ENCODE data around the gene RET.

RET gene

DNA sequence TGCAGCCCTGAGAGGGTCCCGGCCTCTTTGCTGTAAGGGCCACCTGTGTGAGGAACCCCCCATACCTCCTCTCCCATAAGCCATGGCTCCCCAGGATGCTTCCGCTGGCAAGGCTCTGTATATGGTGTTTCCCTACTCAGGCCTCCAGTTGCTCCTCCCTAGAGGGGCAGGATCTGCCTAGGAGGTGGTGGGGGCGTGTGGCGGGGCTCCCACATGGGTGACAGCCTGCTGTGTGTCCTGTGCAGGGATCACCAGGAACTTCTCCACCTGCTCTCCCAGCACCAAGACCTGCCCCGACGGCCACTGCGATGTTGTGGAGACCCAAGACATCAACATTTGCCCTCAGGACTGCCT, 35.7 kb downstream of the RET start:
- no peak for DNase-seq (ENCODE audit: low spot score)
- no peak overlapping the region for H3K27ac ChIP-seq
- TF ChIP-seq, protein P1, sequence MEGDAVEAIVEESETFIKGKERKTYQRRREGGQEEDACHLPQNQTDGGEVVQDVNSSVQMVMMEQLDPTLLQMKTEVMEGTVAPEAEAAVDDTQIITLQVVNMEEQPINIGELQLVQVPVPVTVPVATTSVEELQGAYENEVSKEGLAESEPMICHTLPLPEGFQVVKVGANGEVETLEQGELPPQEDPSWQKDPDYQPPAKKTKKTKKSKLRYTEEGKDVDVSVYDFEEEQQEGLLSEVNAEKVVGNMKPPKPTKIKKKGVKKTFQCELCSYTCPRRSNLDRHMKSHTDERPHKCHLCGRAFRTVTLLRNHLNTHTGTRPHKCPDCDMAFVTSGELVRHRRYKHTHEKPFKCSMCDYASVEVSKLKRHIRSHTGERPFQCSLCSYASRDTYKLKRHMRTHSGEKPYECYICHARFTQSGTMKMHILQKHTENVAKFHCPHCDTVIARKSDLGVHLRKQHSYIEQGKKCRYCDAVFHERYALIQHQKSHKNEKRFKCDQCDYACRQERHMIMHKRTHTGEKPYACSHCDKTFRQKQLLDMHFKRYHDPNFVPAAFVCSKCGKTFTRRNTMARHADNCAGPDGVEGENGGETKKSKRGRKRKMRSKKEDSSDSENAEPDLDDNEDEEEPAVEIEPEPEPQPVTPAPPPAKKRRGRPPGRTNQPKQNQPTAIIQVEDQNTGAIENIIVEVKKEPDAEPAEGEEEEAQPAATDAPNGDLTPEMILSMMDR (IDR thresholded peaks at IDR 0.05) = no peak
- H3K4me3 ChIP-seq = no peak overlapping the region

DNA sequence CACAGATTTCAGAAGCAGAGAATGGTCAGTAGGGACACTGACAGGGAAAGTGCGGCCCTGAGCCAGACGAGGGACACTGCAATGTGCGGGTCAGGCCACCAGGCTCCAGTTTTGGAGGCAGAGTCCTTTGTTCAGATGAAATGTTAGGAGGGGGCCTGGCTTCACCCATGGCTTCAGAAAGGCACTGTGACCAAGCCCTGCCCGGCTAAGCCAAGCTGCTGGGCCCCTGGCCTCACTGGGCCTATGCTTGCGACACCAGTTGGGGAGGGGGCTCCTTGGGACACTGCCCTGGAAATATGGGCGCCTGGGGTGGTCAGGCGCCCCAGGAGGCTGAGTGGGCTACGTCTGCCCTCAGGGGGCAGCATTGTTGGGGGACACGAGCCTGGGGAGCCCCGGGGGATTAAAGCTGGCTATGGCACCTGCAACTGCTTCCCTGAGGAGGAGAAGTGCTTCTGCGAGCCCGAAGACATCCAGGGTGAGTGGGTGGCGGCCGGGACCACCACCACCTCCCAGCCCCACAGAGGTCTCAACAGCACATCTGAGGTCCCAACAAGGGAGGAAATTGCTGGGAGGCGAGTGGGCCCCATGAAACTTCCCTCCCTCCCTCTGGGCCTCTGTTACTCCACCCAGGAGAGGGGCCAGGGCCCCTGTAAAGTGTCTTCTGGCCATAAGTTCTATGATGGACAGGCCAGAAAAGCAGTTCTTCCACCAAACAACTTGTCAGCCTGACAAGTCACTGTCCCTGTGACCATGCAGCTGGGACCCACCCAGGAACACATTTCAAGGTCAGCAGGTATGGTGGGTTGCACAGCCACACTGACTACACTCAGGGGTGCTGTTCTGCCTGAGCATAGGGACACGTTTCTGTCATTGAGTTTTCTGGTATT, 36.6 kb downstream of the RET start:
- TF ChIP-seq, protein P1 (IDR thresholded peaks at IDR 0.05) = no peak
- DNase-seq (ENCODE audit: low spot score) = no peak
- no peak overlapping the region for H3K4me3 ChIP-seq
- H3K27ac ChIP-seq = no peak overlapping the region

DNA sequence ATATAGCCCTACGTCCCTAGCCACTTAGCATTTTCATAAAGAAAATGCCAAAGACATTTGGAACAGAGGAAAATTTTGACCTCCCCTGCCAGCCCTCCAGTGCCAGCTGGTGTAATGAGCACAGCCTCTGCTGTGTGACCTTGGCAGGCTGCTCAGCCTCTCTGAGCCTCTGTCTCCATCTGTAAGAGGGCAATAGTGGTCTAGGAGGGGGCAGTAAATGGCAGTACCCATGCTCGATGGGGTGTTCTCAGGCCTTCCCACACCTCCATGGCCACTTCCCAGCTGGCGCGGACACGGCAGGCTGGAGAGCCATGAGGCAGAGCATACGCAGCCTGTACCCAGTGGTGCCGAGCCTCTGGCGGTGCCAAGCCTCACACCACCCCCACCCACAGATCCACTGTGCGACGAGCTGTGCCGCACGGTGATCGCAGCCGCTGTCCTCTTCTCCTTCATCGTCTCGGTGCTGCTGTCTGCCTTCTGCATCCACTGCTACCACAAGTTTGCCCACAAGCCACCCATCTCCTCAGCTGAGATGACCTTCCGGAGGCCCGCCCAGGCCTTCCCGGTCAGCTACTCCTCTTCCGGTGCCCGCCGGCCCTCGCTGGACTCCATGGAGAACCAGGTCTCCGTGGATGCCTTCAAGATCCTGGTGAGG, 37.3 kb downstream of the RET start:
- no peak overlapping the region for H3K4me3 ChIP-seq
- TF ChIP-seq, protein P1 (IDR thresholded peaks at IDR 0.05) = no peak
- H3K27ac ChIP-seq = no peak overlapping the region
- DNase-seq (ENCODE audit: low spot score) = no peak

DNA sequence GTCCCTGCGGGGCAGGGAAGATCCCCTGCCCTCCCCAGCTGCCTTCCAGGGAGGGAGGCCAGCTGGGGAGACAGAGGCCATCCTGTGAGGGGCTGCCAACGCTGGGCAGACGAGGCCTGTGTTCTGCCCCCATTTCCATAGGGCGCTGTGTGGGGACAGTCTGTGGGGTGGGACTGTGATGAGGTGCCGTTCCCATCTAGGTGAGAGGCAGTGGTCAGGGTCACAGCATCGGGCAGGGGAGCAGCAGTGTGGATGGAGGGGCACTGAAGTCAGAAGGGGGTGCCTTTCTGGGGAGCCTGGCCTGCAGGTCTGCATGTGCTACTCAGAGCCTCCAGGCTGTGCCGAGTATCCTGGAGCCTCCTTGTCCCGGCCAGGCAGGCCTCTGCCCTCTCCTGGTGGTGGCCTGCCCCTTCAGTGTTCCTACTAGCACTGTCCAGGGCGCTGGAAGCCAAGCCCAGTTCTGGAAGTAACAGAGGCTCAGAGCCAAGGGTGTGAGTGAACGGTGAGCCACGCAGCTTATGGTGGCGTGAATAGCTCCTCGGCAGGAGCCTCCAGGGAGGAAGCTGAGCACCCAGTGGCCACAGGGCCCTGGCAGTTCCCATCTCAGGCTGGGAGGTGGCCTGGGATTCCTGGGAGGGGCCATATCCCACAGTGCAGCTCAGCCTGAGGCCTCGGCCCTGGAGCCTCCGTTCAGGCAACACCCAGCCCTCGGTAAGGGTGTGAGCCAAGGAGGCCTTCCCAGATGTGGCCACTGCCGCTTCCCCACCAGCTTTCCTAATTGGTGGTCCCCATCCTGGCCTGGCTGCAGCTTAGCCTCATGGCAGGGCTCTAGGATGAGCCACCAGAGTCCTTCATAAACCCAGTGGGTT, 38.1 kb downstream of the RET start:
- H3K4me3 ChIP-seq = no peak overlapping the region
- TF ChIP-seq, protein P1 (IDR thresholded peaks at IDR 0.05) = no peak
- DNase-seq (ENCODE audit: low spot score) = no peak
- no peak overlapping the region for H3K27ac ChIP-seq

DNA sequence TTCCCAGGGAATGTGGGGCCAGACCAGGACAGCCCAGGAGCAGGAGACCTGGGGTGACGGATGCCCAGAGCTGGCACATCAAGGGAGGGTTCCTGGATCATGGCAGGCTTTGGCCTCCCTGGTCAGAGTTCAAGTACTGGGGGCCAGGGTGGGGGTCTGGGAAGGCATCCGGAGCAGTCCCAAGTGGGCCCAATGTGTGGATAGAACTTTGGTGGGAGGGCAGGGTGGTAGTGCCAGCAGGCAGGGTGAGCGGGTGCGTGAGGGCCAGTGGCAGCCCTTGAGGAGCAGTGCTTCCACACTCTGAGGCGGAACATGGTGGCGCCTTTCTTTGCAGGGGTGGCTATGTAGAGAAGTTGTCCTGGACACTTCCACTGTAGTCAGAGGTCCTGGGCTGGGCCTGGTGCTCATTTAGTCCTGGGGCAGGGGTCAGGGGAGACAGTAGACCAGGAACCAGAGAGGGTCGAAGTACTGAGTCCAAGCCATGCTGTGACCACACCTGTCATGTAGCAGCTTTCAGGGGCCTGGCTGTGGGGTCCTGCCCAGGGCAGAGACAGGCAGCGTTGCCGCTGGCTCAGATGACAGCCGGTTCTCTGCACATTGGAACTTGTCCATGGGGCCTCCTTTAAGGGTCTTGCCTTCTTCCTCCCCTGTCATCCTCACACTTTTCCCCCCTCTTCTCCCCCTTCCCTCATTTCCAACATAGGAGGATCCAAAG, 39.2 kb downstream of the RET start:
- TF ChIP-seq, protein P1 (IDR thresholded peaks at IDR 0.05) = no peak
- H3K4me3 ChIP-seq = no peak overlapping the region
- H3K27ac ChIP-seq = no peak overlapping the region
- no peak for DNase-seq (ENCODE audit: low spot score)

DNA sequence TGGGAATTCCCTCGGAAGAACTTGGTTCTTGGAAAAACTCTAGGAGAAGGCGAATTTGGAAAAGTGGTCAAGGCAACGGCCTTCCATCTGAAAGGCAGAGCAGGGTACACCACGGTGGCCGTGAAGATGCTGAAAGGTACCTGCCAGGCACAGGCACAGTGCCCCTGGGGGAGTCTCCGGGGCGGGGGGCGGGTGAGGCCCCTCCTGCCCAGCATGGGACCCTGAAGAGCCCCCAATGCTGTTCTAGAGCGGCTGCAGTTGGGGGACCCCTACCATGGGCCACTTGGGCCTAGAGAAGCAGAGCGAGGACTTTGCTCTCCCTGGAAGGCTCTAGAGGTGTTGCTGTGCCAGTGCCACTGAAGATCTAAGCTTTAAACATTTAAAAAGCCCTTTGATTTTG, 39.7 kb downstream of the RET start:
- no peak for DNase-seq (ENCODE audit: low spot score)
- TF ChIP-seq, protein P1 (IDR thresholded peaks at IDR 0.05) = no peak
- Histone ChIP-seq H3K27ac (no peak overlapping the region), H3K4me3 (no peak overlapping the region)

All from coronary artery (tissue), 2 donors.